ENCODE measurements around the gene RNF114.
"Not testable (repeated sequence)": the region's sequence is repeated elsewhere in the genome, so short reads cannot be mapped to it uniquely, and the experiment has no call there.

Gene RNF114

GRCh38 chr20:49970498-49970897, 34.3 kb downstream of the RNF114 start:
- no peak for TF ChIP-seq POLR2AphosphoS5 (IDR thresholded peaks at IDR 0.05; ENCODE audit: low read depth)
- TF ChIP-seq REST (IDR thresholded peaks at IDR 0.05; ENCODE audit: insufficient replicate concordance, low read depth) = no peak
- no peak for TF ChIP-seq SPI1 (IDR thresholded peaks at IDR 0.05; ENCODE audit: borderline replicate concordance, low read depth)
- TF ChIP-seq CTCF (IDR thresholded peaks at IDR 0.05; ENCODE audit: insufficient read depth, low read length) = no peak
- TF ChIP-seq GABPA (IDR thresholded peaks at IDR 0.05; ENCODE audit: low read depth) = no peak

GRCh38 chr20:49973981-49974380, 37.8 kb downstream of the RNF114 start:
- TF ChIP-seq SPI1 (IDR thresholded peaks at IDR 0.05; ENCODE audit: borderline replicate concordance, low read depth) = no peak
- no peak for TF ChIP-seq REST (IDR thresholded peaks at IDR 0.05; ENCODE audit: insufficient replicate concordance, low read depth)
- TF ChIP-seq CTCF (IDR thresholded peaks at IDR 0.05; ENCODE audit: insufficient read depth, low read length) = no peak
- no peak for TF ChIP-seq POLR2AphosphoS5 (IDR thresholded peaks at IDR 0.05; ENCODE audit: low read depth)
- TF ChIP-seq GABPA (IDR thresholded peaks at IDR 0.05; ENCODE audit: low read depth) = no peak
- Histone ChIP-seq H3K27ac (replicated peaks) (no peak overlapping the region), H3K27me3 (ENCODE audit: insufficient read depth, poor library complexity, severe bottlenecking) (no peaks in the 10 kb centered on the region), H3K4me3 (replicated peaks; ENCODE audit: insufficient read depth, low read length) (no peak overlapping the region)
- DNase-seq (ENCODE audit: low read depth in 1 of 2, low spot score in 1 of 2) = no peak

More at GRCh38 chr20:49970498-49970897, 34.3 kb downstream of the RNF114 start:
- DNase-seq (ENCODE audit: low read depth in 1 of 2, low spot score in 1 of 2) = no peak
- Histone ChIP-seq H3K27ac (replicated peaks) (no peak overlapping the region), H3K27me3 (ENCODE audit: insufficient read depth, poor library complexity, severe bottlenecking) (no peaks in the 10 kb centered on the region), H3K4me3 (replicated peaks; ENCODE audit: insufficient read depth, low read length) (no peak overlapping the region)

GRCh38 chr20:49976542-49976941, 40.3 kb downstream of the RNF114 start:
- Histone ChIP-seq H3K4me3 (replicated peaks; ENCODE audit: insufficient read depth, low read length) (no peak overlapping the region), H3K27ac (replicated peaks) (no peak overlapping the region), H3K27me3 (ENCODE audit: insufficient read depth, poor library complexity, severe bottlenecking) (no peaks in the 10 kb centered on the region)
- TF ChIP-seq SPI1 (IDR thresholded peaks at IDR 0.05; ENCODE audit: borderline replicate concordance, low read depth) (no peak), CTCF (IDR thresholded peaks at IDR 0.05; ENCODE audit: insufficient read depth, low read length) (no peak), REST (IDR thresholded peaks at IDR 0.05; ENCODE audit: insufficient replicate concordance, low read depth) (no peak), GABPA (IDR thresholded peaks at IDR 0.05; ENCODE audit: low read depth) (no peak), POLR2AphosphoS5 (IDR thresholded peaks at IDR 0.05; ENCODE audit: low read depth) (no peak)
- no peak for DNase-seq (ENCODE audit: low read depth in 1 of 2, low spot score in 1 of 2)

GRCh38 chr20:49977740-49978139, 41.5 kb downstream of the RNF114 start:
- DNase-seq (ENCODE audit: low read depth in 1 of 2, low spot score in 1 of 2); H3K27ac ChIP-seq (replicated peaks); H3K27me3 ChIP-seq (ENCODE audit: insufficient read depth, poor library complexity, severe bottlenecking); H3K4me3 ChIP-seq (replicated peaks; ENCODE audit: insufficient read depth, low read length): not testable (repeated sequence)
